ENCODE results near the gene ARID1A.

DNA sequence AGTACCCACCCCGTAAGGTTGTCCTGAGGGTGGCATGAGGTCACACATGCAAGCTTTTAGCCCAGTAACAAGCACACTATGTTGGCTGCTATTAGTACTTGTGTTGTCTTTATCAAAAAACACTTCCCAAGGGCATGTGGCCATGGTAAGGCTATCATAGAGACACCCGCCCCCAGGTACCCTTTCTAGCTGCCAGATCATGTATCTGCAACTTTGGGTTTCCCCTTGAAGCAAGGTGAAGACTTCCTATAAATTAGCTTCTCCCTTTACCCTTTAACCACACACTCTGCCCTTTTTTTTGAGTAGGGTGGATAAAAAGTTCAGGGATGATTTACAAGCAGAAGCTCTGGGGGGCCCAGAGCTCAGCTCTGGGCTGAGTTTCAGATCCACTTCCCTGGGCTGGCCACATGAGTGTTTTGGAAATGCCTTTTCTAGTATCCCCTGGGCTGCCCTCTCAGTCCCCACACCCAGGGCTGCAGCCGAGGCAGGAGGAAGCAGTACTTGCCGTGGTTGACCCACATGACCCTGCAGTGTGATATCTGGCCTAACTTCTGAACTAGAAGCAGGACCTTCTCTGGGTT, 132.7 kb downstream of the ARID1A start:
- TF ChIP-seq CTCF (IDR thresholded peaks at IDR 0.05) (no peak), POLR2A (IDR thresholded peaks at IDR 0.05) (no peak)

All from sigmoid colon (tissue), 3 donors.